Trophoblast cell (in vitro differentiated cells and primary cell): Measurements from ENCODE around the gene TM7SF3.

Experiments used
- DNase-seq, 2 donors: peaks; one replicate each; pipeline ENCODE4 v3.0.0-alpha.2; 2016
- H2AFZ ChIP-seq: 2 replicates; pipeline ENCODE4 v1.6.1; 2013; ENCODE audit warnings: low read length, moderate library complexity, mild to moderate bottlenecking; ENCODE audit not compliant: insufficient read depth, poor library complexity
- H2AK5ac ChIP-seq: 2 replicates; pipeline ENCODE4 v1.6.1; 2013; ENCODE audit warnings: mild to moderate bottlenecking, low read length
- H2BK120ac ChIP-seq: 2 replicates; pipeline ENCODE4 v1.6.1; 2013; ENCODE audit warnings: low read length, mild to moderate bottlenecking, moderate library complexity; ENCODE audit not compliant: insufficient read depth, poor library complexity
- H2BK12ac ChIP-seq: 2 replicates; pipeline ENCODE4 v1.6.1; 2013; ENCODE audit warnings: mild to moderate bottlenecking, low read length, moderate library complexity
- H2BK5ac ChIP-seq: 2 replicates; pipeline ENCODE4 v1.6.1; 2013; ENCODE audit warnings: low read length, low read depth, moderate library complexity, mild to moderate bottlenecking; ENCODE audit not compliant: poor library complexity
- H3K14ac ChIP-seq: 2 replicates; pipeline ENCODE4 v1.6.1; 2013; ENCODE audit warnings: mild to moderate bottlenecking, low read length
- H3K18ac ChIP-seq: 2 replicates; pipeline ENCODE4 v1.6.1; 2013; ENCODE audit warnings: mild to moderate bottlenecking, low read length
- H3K23ac ChIP-seq: 2 replicates; pipeline ENCODE4 v1.6.1; 2013; ENCODE audit warnings: low read length
- H3K27ac ChIP-seq: 2 replicates; pipeline ENCODE4 v1.5.1; 2013; ENCODE audit warnings: low read depth, mild to moderate bottlenecking, inconsistent platforms, low read length, moderate library complexity
- H3K27me3 ChIP-seq: 2 replicates; pipeline ENCODE4 v1.6.1; 2013; ENCODE audit warnings: inconsistent platforms, mild to moderate bottlenecking, low read length, moderate library complexity; ENCODE audit not compliant: insufficient read depth
- H3K36me3 ChIP-seq, 2 experiments: 1 replicate in 1 of 2; 2 replicates in 1 of 2; pipeline ENCODE4 v1.6.1; 2013; ENCODE audit warnings: low read length in 2 of 2, mild to moderate bottlenecking in 2 of 2, moderate library complexity in 1 of 2; ENCODE audit not compliant: insufficient read depth in 2 of 2, control insufficient read depth in 1 of 2
- H3K4ac ChIP-seq: 2 replicates; pipeline ENCODE4 v1.6.1; 2013; ENCODE audit warnings: low read depth, mild to moderate bottlenecking, low read length, moderate library complexity
- H3K4me1 ChIP-seq, 2 experiments: 1 replicate in 1 of 2; 2 replicates in 1 of 2; pipeline ENCODE4 v1.6.1; 2013; ENCODE audit warnings: low read length in 2 of 2, mild to moderate bottlenecking in 2 of 2, moderate library complexity in 1 of 2; ENCODE audit not compliant: insufficient read depth in 2 of 2, control insufficient read depth in 1 of 2
- H3K4me2 ChIP-seq: 2 replicates; pipeline ENCODE4 v1.6.1; 2013; ENCODE audit warnings: inconsistent platforms, mild to moderate bottlenecking, low read length, moderate library complexity
- H3K4me3 ChIP-seq: 2 replicates; pipeline ENCODE4 v1.5.1; 2013; ENCODE audit warnings: mild to moderate bottlenecking, low read depth, low read length, inconsistent platforms
- H3K79me1 ChIP-seq: one replicate; pipeline ENCODE4 v1.6.1; 2013; ENCODE audit warnings: low read length
- H3K79me2 ChIP-seq: 2 replicates; pipeline ENCODE4 v1.6.1; 2013; ENCODE audit warnings: low read length, mild to moderate bottlenecking; ENCODE audit not compliant: control insufficient read depth, insufficient read depth, poor library complexity
- H3K9ac ChIP-seq: 2 replicates; pipeline ENCODE4 v1.6.1; 2013; ENCODE audit warnings: mild to moderate bottlenecking, low read length
- H3K9me3 ChIP-seq: 2 replicates; pipeline ENCODE4 v1.6.1; 2013; ENCODE audit warnings: low read depth, mild to moderate bottlenecking, control low read depth, inconsistent platforms, low read length; ENCODE audit not compliant: insufficient read depth
- H4K12ac ChIP-seq: 2 replicates; pipeline ENCODE4 v1.6.1; 2013; ENCODE audit warnings: low read depth, mild to moderate bottlenecking, low read length, moderate library complexity
- H4K8ac ChIP-seq: 2 replicates; pipeline ENCODE4 v1.6.1; 2013; ENCODE audit warnings: low read depth, mild to moderate bottlenecking, low read length, moderate library complexity
- H4K91ac ChIP-seq: one replicate; pipeline ENCODE4 v1.6.1; 2013; ENCODE audit warnings: low read depth, mild to moderate bottlenecking, low read length, moderate library complexity
- WGBS: extraction: QIAGEN DNeasy Blood & Tissue Kit; methylation state at CpG from one replicate; pipeline ENCODE4 v1.1.7; 2013; ENCODE audit warnings: missing lambda C conversion rate; ENCODE audit not compliant: insufficient read length, insufficient coverage; ENCODE audit errors: extremely low coverage; 5-methylcytosine and 5-hydroxymethylcytosine counted together

Gene TM7SF3

GRCh38 chr12:26948309-26948708, 65.9 kb downstream of the TM7SF3 start:
- no peak overlapping the region for H2AFZ ChIP-seq
- H3K27me3 ChIP-seq, result no peaks in the 10 kb centered on the region
- no peak overlapping the region for H3K14ac ChIP-seq
- H4K91ac ChIP-seq, result no peak overlapping the region
- no peak overlapping the region for H2AK5ac ChIP-seq
- no peak overlapping the region for H3K4me3 ChIP-seq
- no peak for DNase-seq
- H2BK120ac ChIP-seq, result no peak overlapping the region
- H3K23ac ChIP-seq, result no peak overlapping the region
- no peak overlapping the region for H2BK12ac ChIP-seq
- no peak overlapping the region for H2BK5ac ChIP-seq
- peaks cover 2% of the 10 kb centered on the region for H3K79me2 ChIP-seq
- no CpG with 5 or more reads among the region's 1 CpG for WGBS
- no peak overlapping the region for H3K4me2 ChIP-seq
- no peak overlapping the region for H3K27ac ChIP-seq
- H4K8ac ChIP-seq, result no peak overlapping the region
- no peak overlapping the region for H4K12ac ChIP-seq
- no peaks in the 10 kb centered on the region for H3K9me3 ChIP-seq
- no peaks in the 10 kb centered on the region for H3K79me1 ChIP-seq
- H3K18ac ChIP-seq, result no peak overlapping the region
- no peaks in the 10 kb centered on the region for H3K4me1 ChIP-seq
- H3K4ac ChIP-seq, result no peak overlapping the region
- no peaks in the 10 kb centered on the region for H3K36me3 ChIP-seq
- no peak overlapping the region for H3K9ac ChIP-seq

GRCh38 chr12:26941215-26941594, 73.0 kb downstream of the TM7SF3 start:
- H3K4me1 ChIP-seq, result peaks cover 0 to 3% of the 10 kb centered on the region in 2 experiments
- peaks cover 5% of the 10 kb centered on the region for H3K79me1 ChIP-seq
- no peaks in the 10 kb centered on the region for H3K27me3 ChIP-seq
- no peak overlapping the region for H3K23ac ChIP-seq
- no peak for DNase-seq
- H2BK5ac ChIP-seq, result no peak overlapping the region
- H3K9ac ChIP-seq, result no peak overlapping the region
- no peaks in the 10 kb centered on the region for H3K36me3 ChIP-seq
- H3K9me3 ChIP-seq, result no peaks in the 10 kb centered on the region
- H3K27ac ChIP-seq, result no peak overlapping the region
- H3K4me2 ChIP-seq, result no peak overlapping the region
- no peak overlapping the region for H3K18ac ChIP-seq
- no peak overlapping the region for H4K12ac ChIP-seq
- no peak overlapping the region for H3K4ac ChIP-seq
- no CpG with 5 or more reads among the region's 1 CpG for WGBS
- no peak overlapping the region for H2BK12ac ChIP-seq
- H3K14ac ChIP-seq, result no peak overlapping the region
- H3K4me3 ChIP-seq, result no peak overlapping the region
- no peak overlapping the region for H4K91ac ChIP-seq
- no peak overlapping the region for H2AK5ac ChIP-seq
- H2BK120ac ChIP-seq, result no peak overlapping the region
- no peak overlapping the region for H4K8ac ChIP-seq
- peaks cover 7% of the 10 kb centered on the region for H3K79me2 ChIP-seq
- no peak overlapping the region for H2AFZ ChIP-seq

GRCh38 chr12:26940516-26941214, 73.5 kb downstream of the TM7SF3 start:
- H3K36me3 ChIP-seq, result no peaks in the 10 kb centered on the region
- H2AFZ ChIP-seq, result no peak overlapping the region
- H3K27me3 ChIP-seq, result no peaks in the 10 kb centered on the region
- no peak overlapping the region for H2BK120ac ChIP-seq
- no peak overlapping the region for H3K4me3 ChIP-seq
- no peak overlapping the region for H4K91ac ChIP-seq
- DNase-seq, result no peak
- H2BK5ac ChIP-seq, result no peak overlapping the region
- H3K18ac ChIP-seq, result no peak overlapping the region
- no peak overlapping the region for H3K14ac ChIP-seq
- H2BK12ac ChIP-seq, result no peak overlapping the region
- H4K12ac ChIP-seq, result no peak overlapping the region
- H2AK5ac ChIP-seq, result no peak overlapping the region
- WGBS, result no CpG with 5 or more reads among the region's 3 CpGs
- peaks cover 6% of the 10 kb centered on the region for H3K79me2 ChIP-seq
- no peak overlapping the region for H4K8ac ChIP-seq
- H3K23ac ChIP-seq, result no peak overlapping the region
- no peak overlapping the region for H3K9ac ChIP-seq
- H3K79me1 ChIP-seq, result peaks cover 5% of the 10 kb centered on the region
- peaks cover 0 to 3% of the 10 kb centered on the region in 2 experiments for H3K4me1 ChIP-seq
- H3K27ac ChIP-seq, result no peak overlapping the region
- no peak overlapping the region for H3K4me2 ChIP-seq
- no peaks in the 10 kb centered on the region for H3K9me3 ChIP-seq
- no peak overlapping the region for H3K4ac ChIP-seq

GRCh38 chr12:26939953-26940352, 74.2 kb downstream of the TM7SF3 start:
- peaks cover 5% of the 10 kb centered on the region for H3K79me1 ChIP-seq
- H4K8ac ChIP-seq, result no peak overlapping the region
- no peak overlapping the region for H3K23ac ChIP-seq
- H3K4me2 ChIP-seq, result no peak overlapping the region
- H3K27me3 ChIP-seq, result no peaks in the 10 kb centered on the region
- no peaks in the 10 kb centered on the region for H3K36me3 ChIP-seq
- no peak overlapping the region for H2AK5ac ChIP-seq
- WGBS, result no CpG with 5 or more reads among the region's 1 CpG
- no peak overlapping the region for H3K14ac ChIP-seq
- H2BK5ac ChIP-seq, result no peak overlapping the region
- no peak overlapping the region for H3K9ac ChIP-seq
- no peak for DNase-seq
- peaks cover 6% of the 10 kb centered on the region for H3K79me2 ChIP-seq
- H3K4me3 ChIP-seq, result no peak overlapping the region
- no peak overlapping the region for H2BK12ac ChIP-seq
- no peak overlapping the region for H3K4ac ChIP-seq
- H2BK120ac ChIP-seq, result no peak overlapping the region
- H4K12ac ChIP-seq, result no peak overlapping the region
- H4K91ac ChIP-seq, result no peak overlapping the region
- H2AFZ ChIP-seq, result no peak overlapping the region
- no peak overlapping the region for H3K18ac ChIP-seq
- H3K9me3 ChIP-seq, result no peaks in the 10 kb centered on the region
- H3K4me1 ChIP-seq, result peaks cover 0 to 3% of the 10 kb centered on the region in 2 experiments
- no peak overlapping the region for H3K27ac ChIP-seq
